ENCODE data around the gene UBA3. TPM values are rescaled to one million over a fixed set of nuclear protein-coding genes. Genes with fewer than 3 reads are reported as not detected.

UBA3 gene
- total and polyA plus RNA-seq, 2 of the 13 experiments (the other 11 are each of a cell fraction or from before 2014, with no cell fraction given) = 40.7 to 49.0 TPM

DNA sequence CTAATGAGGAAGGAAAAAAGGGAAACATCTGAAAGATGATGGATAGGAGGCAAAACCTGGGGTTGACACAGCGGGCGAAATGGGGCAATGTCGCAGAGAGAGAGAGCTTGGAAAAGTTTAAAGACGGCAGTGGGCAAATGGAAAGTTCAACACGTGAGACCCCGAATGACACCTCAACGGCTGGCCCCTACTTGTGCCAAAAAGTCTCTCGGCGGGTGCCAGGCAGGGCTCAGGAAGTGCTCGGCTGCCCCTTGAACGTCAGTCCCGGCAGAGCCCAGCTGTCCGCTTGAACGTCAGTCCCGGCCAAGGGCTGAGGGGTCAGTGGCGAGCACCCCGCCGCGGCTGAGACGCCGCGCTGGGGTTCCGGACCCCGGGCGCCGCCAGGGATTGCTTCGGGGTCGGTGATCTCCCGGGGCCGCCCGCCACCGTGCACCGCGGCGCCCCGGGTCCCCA is 67.3 kb downstream of the UBA3 start (continued):
- TF ChIP-seq MXD4 (CRISPR knock-in tag; IDR thresholded peaks at IDR 0.05) = no peak
- peak; percentile 35; the same call in 1 of the 2 replicates for TF ChIP-seq TGIF2 (CRISPR knock-in tag; IDR thresholded peaks at IDR 0.05)
- peak; percentile 1; the same call in 1 of the 2 replicates for TF ChIP-seq TOPORS (CRISPR knock-in tag; IDR thresholded peaks at IDR 0.05)
- TF ChIP-seq ZNF678 (CRISPR knock-in tag; IDR thresholded peaks at IDR 0.05) = no peak
- TF ChIP-seq TCF7 (IDR thresholded peaks at IDR 0.05; ENCODE audit: low read depth) = no peak

DNA sequence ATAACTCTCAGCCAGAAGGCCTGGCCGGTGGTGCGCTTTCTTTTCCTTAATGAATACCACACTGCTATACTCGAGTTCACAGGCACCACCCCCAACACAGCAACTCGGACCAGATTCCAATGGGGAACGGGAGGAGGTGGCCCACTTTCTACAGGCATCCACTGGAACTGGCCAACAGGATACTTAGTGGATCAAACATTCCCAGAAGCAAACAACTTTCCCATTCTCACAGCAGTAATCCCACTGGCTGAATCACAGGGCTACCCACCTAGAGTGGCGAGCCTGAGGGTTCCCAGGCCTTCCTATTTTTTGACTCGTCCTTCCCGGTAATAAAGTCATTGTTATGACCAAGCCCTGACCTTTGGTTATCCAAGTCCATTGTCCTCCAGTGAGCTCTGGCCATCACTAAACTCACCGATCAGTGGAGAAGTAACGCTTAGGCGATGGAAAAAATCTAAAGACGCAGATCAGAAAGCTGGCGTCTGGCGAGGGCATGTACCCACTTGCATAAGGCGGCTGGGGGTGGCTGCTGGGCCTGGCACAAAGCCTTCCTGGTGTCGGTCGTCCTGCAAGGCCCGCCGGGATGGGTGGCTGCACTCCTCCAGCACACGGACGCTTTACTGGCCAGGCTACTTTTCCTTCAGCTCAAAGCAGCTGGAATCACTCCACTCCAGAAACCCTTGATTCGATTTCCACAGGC is 67.9 kb downstream of the UBA3 start:
- ATAC-seq = no peak

More for the DNA sequence above, 67.9 kb downstream of the UBA3 start:
- Histone ChIP-seq H4K20me1 (ENCODE audit: insufficient read depth, low read length) (no peaks in the 10 kb centered on the region), H3K27ac (ENCODE audit: extremely low read length, insufficient read depth, low read length) (peak overlapping the region; percentile 90), H3K9ac (ENCODE audit: insufficient read depth, low read depth, low read length) (peak overlapping the region; percentile 90), H3K4me1 (ENCODE audit: insufficient read depth, low read length) (peaks cover 24% of the 10 kb centered on the region), H3K36me3 (replicated peaks in 1 of 2; ENCODE audit: control insufficient read depth in 1 of 2, insufficient read depth in 2 of 2, low read length in 2 of 2) (peaks cover 0 to 12% of the 10 kb centered on the region in 2 experiments; a peak in 4 of 5 replicates), H2AFZ (ENCODE audit: low read length) (no peak overlapping the region), H3K79me2 (ENCODE audit: insufficient read depth, low read length) (no peaks in the 10 kb centered on the region), H3K4me3 (replicated peaks in 1 of 3; ENCODE audit: insufficient read depth in 1 of 3, low read depth in 2 of 3, low read length in 3 of 3) (peak overlapping the region; percentile 79 to 94 (median 86)), H3K27me3 (ENCODE audit: control insufficient read depth in 1 of 2, insufficient read depth in 2 of 2, low read length in 2 of 2) (no peaks in the 10 kb centered on the region), H3K4me2 (ENCODE audit: low read depth, low read length) (peak overlapping the region; percentile 78), H3K9me3 (ENCODE audit: low read length) (no peaks in the 10 kb centered on the region)
- TF ChIP-seq PRPF4 (IDR thresholded peaks at IDR 0.05; ENCODE audit: low read depth, low read length, poor library complexity, severe bottlenecking) = peak; percentile 87
- 0 out of 2 replicates have a peak, but pooled peaks have one; percentile 19 for TF ChIP-seq MEIS1 (CRISPR knock-in tag; IDR thresholded peaks at IDR 0.05; ENCODE audit: borderline replicate concordance)
- TF ChIP-seq ZNF331 (CRISPR knock-in tag; IDR thresholded peaks at IDR 0.05) = no peak
- TF ChIP-seq RXRA (CRISPR knock-in tag; IDR thresholded peaks at IDR 0.05) = no peak
- TF ChIP-seq ZBTB38 (CRISPR knock-in tag; IDR thresholded peaks at IDR 0.05) = peak; percentile 98
- BruUV-seq (replicated peaks) = TSS peak; percentile 41
- FAIRE-seq (no peak), DNase-seq (ENCODE audit: low spot score) (no peak)
- CTCF ChIA-PET (ENCODE audit: low intra/inter-chr PET ratio, low total read pairs) = no interaction called here
- intact Hi-C loops (cut with micrococcal nuclease; ENCODE audit: unreplicated experiment) = loop anchor here (5.0 kb wide), 1 partner anchor 40 kb away; the partner anchor contains the start of gene TMF1
- POLR2A ChIA-PET = interaction anchor here (2.3 kb wide), 1 partner anchor 40 kb away, joined by 11 read pairs; the partner anchor contains the start of gene TMF1
- 87% methylated on average over 22 of the region's 22 CpGs for WGBS (ENCODE audit: low lambda C conversion rate)
- in situ Hi-C loops (cut with HindIII; ENCODE audit: extremely low pct_ligation_motif_present, low pct_unique_long_range_greater_than_20kb) = no loop called here
